ENCODE measurements around the gene RASGEF1C. TPM values are rescaled to one million over a fixed set of nuclear protein-coding genes. Genes with fewer than 3 reads are reported as not detected.
A peak's percentile ranks its signal among the peaks of the same experiment; 100 is the strongest.

The RASGEF1C gene
- total RNA-seq, 1 donor from 2014 or later, result not detected

- DNase-seq, result no peak
- intact Hi-C loops (cut with DNase I), result no loop called here
- TF ChIP-seq CTCF (IDR thresholded peaks at IDR 0.05), result no peak
- peaks cover 4% of the 10 kb centered on the region for H3K27me3 ChIP-seq (ENCODE audit: low read depth)
- H3K27ac ChIP-seq, result no peak overlapping the region
- H3K4me1 ChIP-seq, result no peaks in the 10 kb centered on the region
- no peak overlapping the region for H3K4me3 ChIP-seq
- H3K36me3 ChIP-seq, result no peaks in the 10 kb centered on the region
- H3K9me3 ChIP-seq, result no peaks in the 10 kb centered on the region
- ATAC-seq, result no peak
These were observed 10.8 kb downstream of the RASGEF1C start for GRCh38 chr5:180198208-180198607.

GRCh38 chr5:180197016-180197702 lies 11.9 kb downstream of the RASGEF1C start:
- intact Hi-C loops (cut with DNase I), result no loop called here
- H3K27ac ChIP-seq, result no peak overlapping the region
- H3K4me1 ChIP-seq, result no peaks in the 10 kb centered on the region
- DNase-seq (no peak), ATAC-seq (peak in 1 of 2 donors; percentile 34)
- H3K4me3 ChIP-seq, result no peak overlapping the region
- no peaks in the 10 kb centered on the region for H3K9me3 ChIP-seq
- no peak for TF ChIP-seq CTCF (IDR thresholded peaks at IDR 0.05)
- peaks cover 3% of the 10 kb centered on the region for H3K27me3 ChIP-seq (ENCODE audit: low read depth)
- H3K36me3 ChIP-seq, result no peaks in the 10 kb centered on the region

GRCh38 chr5:180194410-180195345 lies 14.3 kb downstream of the RASGEF1C start:
- Histone ChIP-seq H3K4me3 (no peak overlapping the region), H3K4me1 (no peaks in the 10 kb centered on the region), H3K27me3 (ENCODE audit: low read depth) (peaks cover 3% of the 10 kb centered on the region), H3K27ac (no peak overlapping the region), H3K36me3 (no peaks in the 10 kb centered on the region), H3K9me3 (no peaks in the 10 kb centered on the region)
- intact Hi-C loops (cut with DNase I), result no loop called here
- no peak for TF ChIP-seq CTCF (IDR thresholded peaks at IDR 0.05)
- DNase-seq, result no peak
- ATAC-seq, result peak in 1 of 2 donors; percentile 47

- H3K27me3 ChIP-seq (ENCODE audit: low read depth), result peaks cover 3% of the 10 kb centered on the region
- H3K4me3 ChIP-seq, result no peak overlapping the region
- TF ChIP-seq CTCF (IDR thresholded peaks at IDR 0.05), result no peak
- no peaks in the 10 kb centered on the region for H3K36me3 ChIP-seq
- intact Hi-C loops (cut with DNase I), result no loop called here
- no peak overlapping the region for H3K27ac ChIP-seq
- DNase-seq (no peak), ATAC-seq (no peak)
- no peaks in the 10 kb centered on the region for H3K9me3 ChIP-seq
- H3K4me1 ChIP-seq, result no peaks in the 10 kb centered on the region
These were observed 15.1 kb downstream of the RASGEF1C start for GRCh38 chr5:180193749-180194375.

GRCh38 chr5:180191716-180192115 lies 17.3 kb downstream of the RASGEF1C start:
- Histone ChIP-seq H3K27ac (no peak overlapping the region), H3K9me3 (peaks cover 6% of the 10 kb centered on the region), H3K4me3 (no peak overlapping the region), H3K4me1 (no peaks in the 10 kb centered on the region), H3K27me3 (ENCODE audit: low read depth) (peaks cover 3% of the 10 kb centered on the region), H3K36me3 (no peaks in the 10 kb centered on the region)
- intact Hi-C loops (cut with DNase I), result no loop called here
- DNase-seq (no peak), ATAC-seq (no peak)
- no peak for TF ChIP-seq CTCF (IDR thresholded peaks at IDR 0.05)

All from lower lobe of right lung (tissue), 2 donors.